Stomach (tissue), 4 donors: ENCODE measurements around the gene SFMBT2.

Experiments
- CTCF ChIP-seq, 7 experiments: fragments of 450-650 bp in 4 of 7; fragments of 200-600 bp in 3 of 7; sonication (generic) in 3 of 7; IDR thresholded peaks; one replicate each; pipeline ENCODE4 v1.5.1; 2016 to 2019; ENCODE audit warnings: antibody characterized with exemption in 7 of 7, control low read depth in 2 of 7, mild to moderate bottlenecking in 1 of 7
- POLR2A ChIP-seq, 4 donors: fragments of 450-650 bp; IDR thresholded peaks; one replicate each; pipeline ENCODE4 v1.6.1; 2016; ENCODE audit warnings: antibody characterized with exemption in 4 of 4, control low read depth in 2 of 4, mild to moderate bottlenecking in 1 of 4, moderate library complexity in 1 of 4
- POLR2AphosphoS5 ChIP-seq, 3 donors: sonication (generic); formaldehyde crosslinking; IDR thresholded peaks; one replicate each; pipeline ENCODE4 v1.6.1; 2016; ENCODE audit warnings: antibody characterized with exemption in 3 of 3

DNA sequence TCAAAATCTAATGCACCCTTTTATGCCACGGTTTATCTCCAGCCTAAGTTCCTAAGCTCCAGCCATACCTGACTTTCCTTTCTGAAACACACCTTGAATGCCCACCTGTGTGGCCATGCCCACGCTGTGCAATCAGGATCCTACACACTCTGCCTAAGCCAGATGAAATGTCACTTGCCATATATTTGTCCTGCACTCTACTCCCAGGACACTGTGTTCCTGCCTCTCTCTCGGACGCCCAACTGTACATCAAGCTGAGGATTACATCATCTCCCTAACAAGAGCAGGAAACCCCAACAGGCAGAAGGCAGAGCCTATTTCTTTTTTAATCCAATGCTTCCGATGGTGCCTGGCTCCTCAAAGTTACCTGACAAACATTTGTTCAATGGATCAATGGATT is 214.6 kb downstream of the SFMBT2 start:
- TF ChIP-seq POLR2A (IDR thresholded peaks at IDR 0.05) = no peak
- TF ChIP-seq CTCF (IDR thresholded peaks at IDR 0.05) = no peak
- TF ChIP-seq POLR2AphosphoS5 (IDR thresholded peaks at IDR 0.05) = no peak
